Vagina (tissue), 2 donors: ENCODE measurements around the gene KCTD1. TPM values are rescaled to one million over a fixed set of nuclear protein-coding genes. Genes with fewer than 3 reads are reported as not detected.

Source experiments
- DNase-seq, 2 donors: peaks; one replicate each; pipeline ENCODE4 v3.0.0-alpha.2; 2017; ENCODE audit errors: extremely low spot score in 2 of 2
- H3K27ac ChIP-seq: fragments of 200-600 bp; sonication (generic); one replicate; pipeline ENCODE4 v1.5.1; 2019
- H3K27me3 ChIP-seq: fragments of 200-600 bp; sonication (generic); one replicate; pipeline ENCODE4 v1.5.1; 2019
- H3K36me3 ChIP-seq, 2 donors: fragments of 200-600 bp; sonication (generic); one replicate each; pipeline ENCODE4 v1.5.1; 2017 to 2019
- H3K4me1 ChIP-seq: fragments of 200-600 bp; sonication (generic); one replicate; pipeline ENCODE4 v1.5.1; 2019
- H3K4me3 ChIP-seq, 2 donors: fragments of 200-600 bp; sonication (generic); 1 replicate in 1 of 2; 2 replicates in 1 of 2; pipeline ENCODE4 v1.5.1; 2016 to 2019
- H3K9me3 ChIP-seq: fragments of 200-600 bp; sonication (generic); one replicate; pipeline ENCODE4 v1.5.1; 2019
- POLR2A ChIP-seq, 2 donors: fragments of 450-650 bp; IDR thresholded peaks; one replicate each; pipeline ENCODE4 v1.6.1; 2017; ENCODE audit warnings: antibody characterized with exemption in 2 of 2, mild to moderate bottlenecking in 2 of 2, moderate library complexity in 2 of 2
- POLR2AphosphoS5 ChIP-seq, 2 donors: sonication (generic); formaldehyde crosslinking; IDR thresholded peaks; one replicate each; pipeline ENCODE4 v1.9.0; 2017; ENCODE audit warnings: antibody characterized with exemption in 2 of 2, mild to moderate bottlenecking in 2 of 2, low read depth in 1 of 2; ENCODE audit not compliant: insufficient read depth in 1 of 2
- intact Hi-C: fragments of 100-400 bp; cut with DNase I; formaldehyde crosslinking; loops from one replicate; pipeline ENCODE4 v1.15.1; 2023
- total RNA-seq: library from RNA; depleted of rRNA; stranded (reverse); fragments of >200 nt; gene quantifications from one replicate; pipeline ENCODE4 v1.2.3, GENCODE V29; 2016
- TF ChIP-seq, protein P1 (sequence below), 3 experiments: fragments of 450-650 bp in 2 of 3; fragments of 200-600 bp in 1 of 3; sonication (generic) in 1 of 3; IDR thresholded peaks; one replicate each; pipeline ENCODE4 v1.5.1; 2017 to 2019; ENCODE audit warnings: antibody characterized with exemption in 3 of 3, mild to moderate bottlenecking in 2 of 3, moderate library complexity in 2 of 3

Gene KCTD1
- total RNA-seq, 1 donor from 2014 or later = 46.9 TPM

- H3K4me3 ChIP-seq = no peak overlapping the region
- H3K4me1 ChIP-seq = peaks cover 13% of the 10 kb centered on the region
- no peak overlapping the region for H3K27ac ChIP-seq
- no peaks in the 10 kb centered on the region for H3K9me3 ChIP-seq
- no peak for TF ChIP-seq POLR2A (IDR thresholded peaks at IDR 0.05)
- TF ChIP-seq POLR2AphosphoS5 (IDR thresholded peaks at IDR 0.05; ENCODE audit: insufficient read depth in 1 of 2, low read depth in 1 of 2) = no peak
- TF ChIP-seq, protein P1, sequence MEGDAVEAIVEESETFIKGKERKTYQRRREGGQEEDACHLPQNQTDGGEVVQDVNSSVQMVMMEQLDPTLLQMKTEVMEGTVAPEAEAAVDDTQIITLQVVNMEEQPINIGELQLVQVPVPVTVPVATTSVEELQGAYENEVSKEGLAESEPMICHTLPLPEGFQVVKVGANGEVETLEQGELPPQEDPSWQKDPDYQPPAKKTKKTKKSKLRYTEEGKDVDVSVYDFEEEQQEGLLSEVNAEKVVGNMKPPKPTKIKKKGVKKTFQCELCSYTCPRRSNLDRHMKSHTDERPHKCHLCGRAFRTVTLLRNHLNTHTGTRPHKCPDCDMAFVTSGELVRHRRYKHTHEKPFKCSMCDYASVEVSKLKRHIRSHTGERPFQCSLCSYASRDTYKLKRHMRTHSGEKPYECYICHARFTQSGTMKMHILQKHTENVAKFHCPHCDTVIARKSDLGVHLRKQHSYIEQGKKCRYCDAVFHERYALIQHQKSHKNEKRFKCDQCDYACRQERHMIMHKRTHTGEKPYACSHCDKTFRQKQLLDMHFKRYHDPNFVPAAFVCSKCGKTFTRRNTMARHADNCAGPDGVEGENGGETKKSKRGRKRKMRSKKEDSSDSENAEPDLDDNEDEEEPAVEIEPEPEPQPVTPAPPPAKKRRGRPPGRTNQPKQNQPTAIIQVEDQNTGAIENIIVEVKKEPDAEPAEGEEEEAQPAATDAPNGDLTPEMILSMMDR (IDR thresholded peaks at IDR 0.05) = no peak
- H3K27me3 ChIP-seq = no peaks in the 10 kb centered on the region
- no peaks in the 10 kb centered on the region for H3K36me3 ChIP-seq
- intact Hi-C loops = no loop called here
- DNase-seq = no peak
These were observed 16.6 kb downstream of the KCTD1 start for GRCh38 chr18:26531605-26532298.

- no peak overlapping the region for H3K27ac ChIP-seq
- H3K9me3 ChIP-seq = no peaks in the 10 kb centered on the region
- DNase-seq = no peak
- intact Hi-C loops = no loop called here
- H3K27me3 ChIP-seq = no peaks in the 10 kb centered on the region
- H3K36me3 ChIP-seq = no peaks in the 10 kb centered on the region
- TF ChIP-seq POLR2AphosphoS5 (IDR thresholded peaks at IDR 0.05; ENCODE audit: insufficient read depth in 1 of 2, low read depth in 1 of 2) = no peak
- TF ChIP-seq, protein P1 (IDR thresholded peaks at IDR 0.05) = no peak
- TF ChIP-seq POLR2A (IDR thresholded peaks at IDR 0.05) = no peak
- peaks cover 10% of the 10 kb centered on the region for H3K4me1 ChIP-seq
- H3K4me3 ChIP-seq = no peak overlapping the region
These were observed 21.5 kb downstream of the KCTD1 start for GRCh38 chr18:26526966-26527234.

GRCh38 chr18:26526128-26526965 is 22.0 kb downstream of the KCTD1 start:
- TF ChIP-seq POLR2A (IDR thresholded peaks at IDR 0.05) = no peak
- TF ChIP-seq POLR2AphosphoS5 (IDR thresholded peaks at IDR 0.05; ENCODE audit: insufficient read depth in 1 of 2, low read depth in 1 of 2) = no peak
- DNase-seq = no peak
- intact Hi-C loops = no loop called here
- H3K27ac ChIP-seq = no peak overlapping the region
- no peaks in the 10 kb centered on the region for H3K36me3 ChIP-seq
- H3K9me3 ChIP-seq = no peaks in the 10 kb centered on the region
- no peak overlapping the region for H3K4me3 ChIP-seq
- no peaks in the 10 kb centered on the region for H3K27me3 ChIP-seq
- peaks cover 10% of the 10 kb centered on the region for H3K4me1 ChIP-seq

DNA sequence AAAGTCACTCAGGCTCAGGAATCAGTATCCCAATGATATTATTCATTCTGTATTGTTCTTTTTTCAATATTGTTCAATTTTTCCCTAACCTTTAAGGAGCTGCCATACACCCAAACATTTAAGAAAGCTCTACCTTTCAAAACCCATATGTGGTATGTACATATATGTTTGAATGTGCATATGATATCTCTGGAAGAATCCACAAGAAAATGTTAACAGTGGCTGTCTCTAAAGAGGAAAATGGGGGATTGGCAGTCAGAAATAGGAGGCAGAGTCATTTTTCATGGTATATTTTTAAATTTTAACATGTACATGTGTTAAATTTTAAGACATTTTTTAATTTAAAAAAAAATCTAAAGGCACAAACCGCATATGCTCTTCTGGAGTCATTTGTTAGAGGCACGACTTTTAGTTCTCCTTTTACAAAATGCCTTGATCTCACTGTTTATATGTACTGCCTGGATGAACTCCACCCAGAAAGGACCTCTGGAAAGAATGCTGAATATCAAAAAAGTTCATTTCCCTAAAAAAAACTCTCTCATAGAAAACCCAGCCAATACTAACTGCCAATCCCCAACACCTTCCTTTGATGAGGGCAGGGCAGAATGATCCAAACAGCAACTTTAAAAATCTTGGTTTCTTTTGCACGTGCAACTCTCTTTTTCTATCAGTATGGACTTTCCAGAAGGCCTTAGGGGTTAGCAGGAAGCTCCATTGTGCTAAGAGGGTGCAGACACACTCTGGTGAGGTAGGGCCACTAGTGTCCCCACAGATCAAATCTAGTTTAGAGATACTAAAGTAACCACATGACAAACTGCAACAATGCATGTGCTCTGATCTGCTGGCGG is 23.6 kb downstream of the KCTD1 start:
- intact Hi-C loops = no loop called here
- no peak overlapping the region for H3K4me3 ChIP-seq
- H3K27ac ChIP-seq = no peak overlapping the region
- TF ChIP-seq POLR2A (IDR thresholded peaks at IDR 0.05) (no peak), POLR2AphosphoS5 (IDR thresholded peaks at IDR 0.05; ENCODE audit: insufficient read depth in 1 of 2, low read depth in 1 of 2) (no peak)
- TF ChIP-seq, protein P1 (IDR thresholded peaks at IDR 0.05) = no peak
- no peaks in the 10 kb centered on the region for H3K9me3 ChIP-seq
- no peaks in the 10 kb centered on the region for H3K36me3 ChIP-seq
- DNase-seq = no peak
- peaks cover 10% of the 10 kb centered on the region for H3K4me1 ChIP-seq
- no peaks in the 10 kb centered on the region for H3K27me3 ChIP-seq

- TF ChIP-seq POLR2A (IDR thresholded peaks at IDR 0.05) = no peak
- TF ChIP-seq, protein P1 (IDR thresholded peaks at IDR 0.05) = no peak
- TF ChIP-seq POLR2AphosphoS5 (IDR thresholded peaks at IDR 0.05; ENCODE audit: insufficient read depth in 1 of 2, low read depth in 1 of 2) = no peak
- Histone ChIP-seq H3K36me3 (no peaks in the 10 kb centered on the region), H3K9me3 (no peaks in the 10 kb centered on the region), H3K27ac (no peak overlapping the region), H3K4me1 (peaks cover 10% of the 10 kb centered on the region), H3K4me3 (no peak overlapping the region), H3K27me3 (no peaks in the 10 kb centered on the region)
- no peak for DNase-seq
- intact Hi-C loops = no loop called here
These were observed 24.4 kb downstream of the KCTD1 start for GRCh38 chr18:26524002-26524401.
